GM19438 (cell line): Measurements from ENCODE around the gene GPR39.

ENCODE experiments used
- ATAC-seq: cut with Tn5 transposase; IDR thresholded peaks from one replicate; pipeline ENCODE4 v1.9.1; 2021; ENCODE audit warnings: low read depth; ENCODE audit not compliant: unreplicated experiment

GPR39 gene

GRCh38 chr2:132664096-132664495 lies 247.5 kb downstream of the GPR39 start:
- ATAC-seq: no peak

DNA sequence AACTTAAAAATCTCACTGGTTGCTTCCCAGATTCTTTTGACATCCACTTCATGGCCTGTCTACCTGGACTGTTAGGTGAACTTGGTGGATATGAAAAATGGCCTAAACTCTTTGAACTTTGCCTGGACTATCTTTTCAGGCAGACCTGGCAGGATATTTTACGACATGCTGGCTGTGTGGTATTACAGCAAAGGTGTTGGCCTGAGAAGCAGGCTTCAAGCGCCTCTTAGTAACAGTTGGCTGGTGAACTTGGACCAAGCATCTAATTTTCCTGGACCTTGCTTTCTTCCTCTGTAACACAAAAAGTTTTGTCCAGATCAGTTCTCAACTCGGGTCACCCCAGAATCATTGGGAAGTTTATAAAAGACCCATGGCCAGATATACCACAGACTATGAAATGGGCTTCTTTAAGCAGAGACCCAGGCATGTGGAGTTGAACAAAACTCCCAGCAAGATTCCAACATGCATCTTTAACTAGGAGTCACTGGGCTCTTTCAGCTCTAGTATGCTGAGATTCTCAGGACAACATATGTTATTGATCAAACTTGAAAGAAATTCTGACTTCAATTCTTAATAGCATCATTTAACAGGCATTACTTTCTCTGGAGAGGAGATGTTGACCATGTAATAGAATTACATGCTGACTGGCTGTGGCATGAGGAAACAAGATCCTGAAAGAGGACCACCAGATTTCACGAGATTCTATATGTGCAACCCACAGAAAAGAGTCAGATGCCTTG lies 249.0 kb downstream of the GPR39 start:
- ATAC-seq: no peak

DNA sequence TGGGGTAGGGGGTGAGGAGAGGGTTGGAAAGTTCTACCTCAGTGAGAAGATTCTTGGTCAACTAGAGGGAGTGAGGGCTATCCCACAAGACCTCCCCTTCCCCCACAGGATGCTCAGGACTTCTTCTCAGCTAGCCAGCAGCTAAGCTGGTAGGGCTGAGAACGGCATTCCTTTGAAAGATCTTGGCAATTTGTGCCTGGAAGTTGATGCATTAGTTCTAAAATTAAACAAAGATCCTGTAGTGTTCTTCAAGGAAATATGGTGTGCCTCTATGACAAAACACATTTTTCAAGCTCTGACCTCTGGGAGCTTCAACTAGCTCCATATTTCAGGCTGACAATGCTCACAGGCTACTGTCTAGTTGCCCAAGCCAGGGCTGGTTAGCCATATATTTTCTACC lies 251.1 kb downstream of the GPR39 start:
- no peak for ATAC-seq

- no peak for ATAC-seq
Observed at GRCh38 chr2:132668189-132668823, 251.7 kb downstream of the GPR39 start.

GRCh38 chr2:132668987-132669907 lies 252.6 kb downstream of the GPR39 start:
- no peak for ATAC-seq

DNA sequence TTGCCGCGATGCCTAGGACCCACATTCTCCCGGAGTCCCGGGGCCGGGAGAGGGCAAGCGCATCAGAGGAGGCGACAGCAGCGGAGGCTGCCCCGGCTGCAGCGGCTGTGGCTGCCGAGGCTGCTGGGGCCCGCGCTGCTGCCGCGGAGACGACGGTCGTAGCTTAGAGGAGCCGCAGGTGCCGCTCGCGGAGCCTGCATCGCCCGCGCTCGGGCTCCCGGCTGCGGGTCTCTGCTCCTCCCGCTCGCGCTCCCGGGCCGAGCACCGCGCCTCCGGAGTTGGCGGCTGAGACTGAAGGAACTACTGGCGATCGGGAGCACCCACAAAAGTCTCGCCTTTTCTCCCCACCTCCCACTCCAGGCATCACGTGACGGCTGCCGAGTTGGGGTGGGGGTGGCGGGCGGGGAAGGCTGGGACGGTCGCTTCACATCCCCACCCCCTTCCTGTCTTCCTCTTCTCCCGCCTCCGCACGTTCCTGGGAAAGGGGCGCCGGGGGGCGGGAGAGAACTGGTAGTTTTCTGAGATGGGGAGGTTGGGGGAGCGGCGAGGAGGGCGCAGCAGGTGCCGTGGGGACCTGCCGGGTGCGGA lies 253.4 kb downstream of the GPR39 start, which contains the start of gene LYPD1:
Gene LYPD1, minus strand, starts transcription at position 298 of the 588 bp plus-strand sequence. Its CDS starts 273 bp downstream, at position 25.
- ATAC-seq: no peak

DNA sequence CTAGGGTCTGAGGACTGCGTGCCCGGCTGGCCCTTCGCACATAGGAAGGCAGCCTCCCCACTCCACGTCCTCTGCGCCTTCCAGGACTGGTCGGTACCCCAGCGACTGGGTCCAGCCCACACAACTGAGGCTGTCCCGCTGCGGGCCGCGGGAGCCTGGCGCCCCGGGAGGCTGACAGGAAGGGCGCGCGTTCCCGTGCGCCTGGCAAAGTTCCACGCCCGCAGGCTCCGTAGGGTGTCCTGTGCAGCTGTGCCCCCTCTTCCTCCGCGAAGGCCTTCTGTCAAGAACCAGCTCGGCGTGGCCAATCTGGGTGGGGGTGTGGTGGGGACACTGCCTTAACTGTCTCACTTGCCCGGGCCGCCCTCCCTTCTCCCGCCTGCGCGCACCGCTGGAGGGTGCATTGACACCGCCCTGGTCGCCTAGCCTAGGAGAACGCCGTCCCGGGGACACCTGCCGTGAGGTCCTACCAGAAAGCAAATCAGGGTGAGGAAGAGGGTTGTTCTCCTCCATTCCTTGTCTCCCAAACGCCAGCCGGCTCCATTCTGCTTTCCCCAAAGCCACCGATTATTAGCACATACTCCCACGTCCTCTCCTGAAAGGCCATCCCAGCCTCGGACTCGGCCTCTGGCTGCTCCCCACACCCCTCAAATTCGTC lies 254.0 kb downstream of the GPR39 start:
- no peak for ATAC-seq

DNA sequence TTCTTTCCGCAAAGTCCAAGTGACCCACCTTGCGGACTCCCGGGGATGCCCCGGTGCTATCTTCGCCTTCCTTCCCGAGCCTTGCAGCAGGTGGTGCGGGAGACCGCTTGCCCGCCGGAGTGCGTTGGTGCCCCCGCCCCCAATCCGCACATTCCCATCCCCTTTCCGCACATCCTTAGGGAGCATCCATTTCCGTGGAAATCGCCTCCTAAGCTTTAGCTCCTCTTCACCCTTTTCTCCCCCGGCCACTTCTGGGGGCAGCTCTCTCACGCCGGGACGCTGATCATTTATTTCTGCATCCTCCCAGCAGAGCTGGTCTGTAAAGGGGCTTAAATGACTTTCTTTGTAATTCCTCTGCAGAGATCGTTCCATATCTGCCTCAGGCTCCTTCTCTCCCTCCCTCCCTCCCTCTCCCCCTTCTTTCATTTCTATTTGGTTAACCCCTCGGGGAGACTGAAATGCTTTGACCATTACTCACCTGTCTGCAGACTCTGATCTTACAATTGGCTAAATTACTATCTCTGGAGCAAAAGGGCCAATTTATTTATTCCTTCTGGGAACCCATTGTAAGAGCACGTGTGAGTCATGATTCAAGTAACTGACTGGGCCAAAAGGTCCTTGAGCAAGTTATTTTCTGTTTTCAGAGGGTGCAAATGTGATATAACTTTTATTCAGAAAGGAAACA lies 254.7 kb downstream of the GPR39 start:
- ATAC-seq: no peak

GRCh38 chr2:132676999-132677398 lies 260.4 kb downstream of the GPR39 start:
- ATAC-seq: no peak

DNA sequence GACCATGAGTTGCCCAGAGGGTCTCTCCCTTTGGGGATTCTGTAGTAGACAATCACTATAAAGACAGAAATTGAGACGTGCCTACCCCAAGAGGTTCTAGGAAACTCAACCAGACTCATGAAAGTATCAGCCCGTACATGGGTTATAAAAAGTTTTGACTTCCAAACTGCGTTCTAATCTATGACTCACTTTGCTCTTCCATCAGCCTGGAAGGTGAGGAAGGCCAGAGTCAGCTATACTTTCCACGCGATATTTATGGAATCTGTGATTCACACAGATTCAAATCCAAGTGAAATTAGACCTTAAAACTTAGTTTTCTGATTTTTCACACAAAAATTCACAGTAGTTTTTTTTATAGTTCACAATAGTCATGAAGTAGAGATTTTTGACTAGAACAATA lies 261.1 kb downstream of the GPR39 start:
- no peak for ATAC-seq

DNA sequence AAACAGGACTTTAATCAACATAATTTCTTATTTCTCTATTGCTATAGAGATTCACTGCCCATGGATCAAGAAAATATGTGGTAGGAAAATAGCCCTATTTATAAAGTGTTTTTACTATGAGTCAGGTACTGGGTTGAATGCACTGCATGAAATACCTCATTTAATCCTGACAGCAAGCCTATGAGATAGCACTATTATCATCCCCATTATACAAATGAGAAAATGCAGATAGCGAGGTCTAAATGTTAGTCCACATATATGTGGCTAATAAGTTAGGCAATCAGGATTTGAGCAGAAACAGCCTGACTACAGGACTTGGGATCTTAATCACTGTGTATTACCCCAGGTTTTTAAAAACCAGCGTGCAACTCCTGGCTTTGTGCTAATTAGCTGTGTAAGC lies 261.9 kb downstream of the GPR39 start:
- ATAC-seq: no peak

DNA sequence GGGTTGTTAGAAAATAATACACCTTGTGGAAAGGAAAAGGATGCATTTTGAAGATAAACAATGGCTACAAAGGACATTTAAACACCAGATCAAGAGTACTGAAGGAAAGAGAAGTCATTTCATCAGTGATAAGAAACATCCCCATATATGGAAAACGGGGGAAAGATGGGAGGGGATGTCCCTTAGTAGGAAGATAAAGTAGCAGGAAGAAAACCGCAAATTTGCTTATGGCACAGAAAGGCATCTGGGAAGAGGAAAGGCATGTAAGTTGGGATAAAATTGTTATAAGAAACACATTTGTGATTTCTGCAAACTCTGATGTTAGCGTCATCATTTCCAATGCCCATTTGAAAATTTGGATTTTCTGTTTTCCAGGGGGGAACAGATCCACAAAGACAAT lies 263.9 kb downstream of the GPR39 start:
- ATAC-seq: no peak

DNA sequence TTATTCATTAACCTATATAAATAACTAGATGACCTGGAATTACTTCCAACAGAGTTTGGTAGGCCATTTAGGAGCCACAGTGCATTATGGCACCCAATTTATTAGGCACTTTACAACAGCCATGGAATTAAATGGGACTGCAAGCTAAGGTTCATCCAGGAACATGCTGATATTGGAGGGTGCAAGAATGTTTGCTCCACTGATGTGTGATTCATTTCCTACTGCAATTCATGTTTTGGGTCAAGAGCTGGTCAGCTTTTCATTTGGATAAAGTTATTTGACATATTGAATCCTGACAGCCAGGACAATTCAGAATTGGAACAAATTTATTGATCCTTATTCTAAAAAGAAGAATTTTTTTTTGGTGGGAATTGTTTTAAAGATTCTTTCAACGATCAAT lies 265.2 kb downstream of the GPR39 start:
- no peak for ATAC-seq

GRCh38 chr2:132690664-132691303 lies 274.2 kb downstream of the GPR39 start:
- no peak for ATAC-seq

- ATAC-seq: no peak
Observed at GRCh38 chr2:132691556-132691955, 275.0 kb downstream of the GPR39 start.

GRCh38 chr2:132692816-132693215 lies 276.2 kb downstream of the GPR39 start:
- ATAC-seq: no peak
